ENCODE data around the gene PTCSC3.

- no peak for TF ChIP-seq POLR2A (IDR thresholded peaks at IDR 0.05)
- no peak for TF ChIP-seq CTCF (IDR thresholded peaks at IDR 0.05)
These were observed 4.9 kb upstream of the PTCSC3 start for GRCh38 chr14:36181417-36181816.
